Measurements from ENCODE around the gene CNGB1.
"Not testable (repeated sequence)": the region's sequence is repeated elsewhere in the genome, so short reads cannot be mapped to it uniquely, and the experiment has no call there.

CNGB1 gene

DNA sequence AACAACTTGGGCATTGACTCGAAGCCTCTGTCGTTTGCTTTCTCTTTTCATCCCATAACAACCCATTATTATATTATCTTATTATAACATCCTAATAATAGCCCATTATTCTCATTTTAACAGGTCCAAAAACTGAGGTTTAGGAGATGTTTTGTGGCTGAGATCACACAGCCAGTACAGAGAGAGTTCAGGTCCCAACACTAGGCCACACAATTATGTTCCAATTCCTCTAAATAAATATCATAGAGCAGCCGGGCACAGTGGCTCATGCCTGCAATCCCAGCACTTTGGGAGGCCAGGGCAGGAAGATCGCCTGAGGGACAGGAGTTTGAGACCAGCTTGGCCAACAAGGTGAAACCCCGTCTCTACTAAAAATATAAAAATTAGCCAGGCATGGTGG is 128.3 kb downstream of the CNGB1 start:
- FAIRE-seq: no peak
- no peak for DNase-seq (ENCODE audit: insufficient read length, low spot score)

DNA sequence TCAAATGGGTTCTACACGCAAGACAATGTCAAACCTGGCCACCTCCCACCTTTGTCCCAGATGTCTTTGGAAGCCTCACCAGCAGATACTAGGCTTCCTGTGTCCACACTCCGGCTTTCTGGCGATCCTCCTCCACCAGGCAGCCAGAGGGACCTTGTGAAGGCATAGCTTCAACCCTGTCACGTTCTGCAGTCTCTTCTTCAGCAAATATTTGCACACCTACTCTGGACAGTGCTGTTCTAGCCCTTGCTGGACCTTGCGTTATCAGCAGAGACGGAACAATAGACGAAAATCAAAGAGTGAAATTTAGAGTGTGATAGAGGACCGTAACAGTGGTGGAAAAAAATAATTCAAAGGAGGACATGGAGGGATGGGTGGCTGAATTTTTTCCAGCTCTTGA is 130.1 kb downstream of the CNGB1 start:
- FAIRE-seq (no peak), DNase-seq (ENCODE audit: insufficient read length, low spot score) (no peak)

DNA sequence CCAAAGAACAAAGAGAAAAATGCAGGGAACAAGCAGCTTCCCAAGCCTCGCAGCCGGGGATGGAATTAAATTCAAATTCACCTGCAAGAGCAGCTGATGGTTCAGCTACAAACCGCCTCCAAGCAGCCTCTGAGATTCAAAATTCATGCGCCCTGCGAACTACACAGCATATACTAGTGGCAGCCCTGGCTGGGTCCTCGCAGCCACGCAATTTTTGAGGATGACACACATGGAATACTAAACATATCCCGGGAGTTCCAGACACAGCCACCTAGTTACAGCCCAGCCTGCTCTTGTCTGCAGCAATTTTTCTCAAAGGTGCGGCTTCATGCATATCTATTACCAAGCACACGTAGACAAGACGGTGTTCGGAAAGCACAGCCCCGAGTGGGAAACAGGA is 132.8 kb downstream of the CNGB1 start:
- DNase-seq (ENCODE audit: insufficient read length, low spot score) (no peak), FAIRE-seq (no peak)

DNA sequence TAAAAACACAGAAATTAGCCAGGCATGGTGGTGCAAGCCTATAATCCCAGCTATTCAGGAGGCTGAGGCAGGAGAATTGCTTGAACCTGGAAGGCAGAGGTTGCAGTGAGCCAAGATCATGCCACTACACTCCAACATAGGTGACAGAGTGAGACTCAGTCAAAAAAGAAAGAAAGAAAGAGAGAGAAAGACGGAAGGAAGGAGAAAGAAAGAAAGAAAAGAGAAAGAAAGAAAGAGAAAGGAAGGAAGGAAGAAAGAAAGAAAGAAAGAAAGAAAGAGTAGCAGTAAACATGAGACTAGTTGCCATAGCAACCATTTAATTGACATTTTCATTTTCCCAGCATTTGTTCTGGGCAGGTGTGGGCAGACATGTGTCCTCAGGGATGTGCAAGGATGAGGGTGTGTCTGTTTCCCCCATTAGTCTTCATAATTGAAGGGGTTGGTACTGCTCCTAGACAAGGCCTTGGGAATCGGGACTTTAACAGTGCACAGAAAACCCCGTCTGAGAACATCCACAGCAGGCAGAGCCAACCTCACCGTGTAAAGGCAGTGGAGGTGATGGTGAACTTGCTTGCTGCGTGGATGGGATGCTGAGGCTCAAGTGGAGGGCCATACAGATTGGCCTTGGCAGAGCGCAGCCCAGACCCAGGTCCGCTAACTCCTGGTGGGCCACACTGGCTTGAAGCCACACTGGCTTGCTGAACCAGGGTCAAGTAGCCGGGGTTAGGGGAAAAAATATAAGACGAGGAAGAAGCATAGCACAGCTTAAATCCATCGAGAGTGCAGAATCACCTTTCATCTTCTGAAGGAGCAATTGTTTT is 133.4 kb downstream of the CNGB1 start:
- DNase-seq (ENCODE audit: insufficient read length, low spot score) (no peak), FAIRE-seq (no peak)

DNA sequence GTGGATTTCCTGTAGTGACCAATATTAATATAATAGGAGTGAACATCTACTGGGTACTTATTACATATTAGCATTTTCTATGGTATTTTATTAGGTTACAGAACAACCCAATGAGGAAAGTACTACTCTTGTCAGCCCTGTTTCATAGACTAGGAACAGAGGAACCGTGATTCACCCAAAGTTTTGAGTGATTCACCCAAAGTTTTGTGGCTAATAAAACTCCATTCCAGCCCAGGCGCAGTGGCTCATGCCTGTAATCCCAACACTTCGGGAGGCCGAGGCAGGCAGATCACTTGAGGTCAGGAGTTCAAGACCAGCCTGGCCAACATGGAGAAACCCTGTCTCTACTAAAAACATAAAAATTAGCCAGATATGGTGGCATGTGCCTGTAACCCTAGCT is 135.5 kb downstream of the CNGB1 start:
- DNase-seq (ENCODE audit: insufficient read length, low spot score): not testable (repeated sequence)

DNA sequence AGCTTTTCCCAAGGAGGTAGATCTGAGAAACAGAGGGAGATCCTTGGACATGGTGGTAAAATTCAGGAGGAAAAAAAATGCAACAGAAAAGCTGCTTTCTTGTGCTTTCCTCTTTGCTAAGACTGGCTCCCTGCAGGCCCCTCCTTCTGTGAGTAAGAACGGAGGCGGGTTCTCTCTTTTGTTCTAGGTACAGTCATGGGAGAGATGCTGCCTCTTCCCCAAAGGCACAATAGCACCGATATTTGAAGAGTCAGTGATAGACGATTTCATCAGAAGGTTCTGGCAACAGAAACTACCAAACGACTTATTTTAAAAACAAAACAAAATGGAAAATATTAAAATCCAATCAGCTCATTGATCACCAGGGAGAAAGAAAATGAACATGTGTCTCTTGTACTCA is 136.0 kb downstream of the CNGB1 start:
- no peak for FAIRE-seq
- DNase-seq (ENCODE audit: insufficient read length, low spot score): no peak

More for the DNA sequence above, 135.5 kb downstream of the CNGB1 start:
- FAIRE-seq: not testable (repeated sequence)
